ENCODE results near the gene AP5Z1. TPM values are rescaled to one million over a fixed set of nuclear protein-coding genes. Genes with fewer than 3 reads are reported as not detected.
A peak's percentile ranks its signal among the peaks of the same experiment; 100 is the strongest.

The AP5Z1 gene
- total RNA-seq, 1 experiment from 2014 or later, result 70.7 TPM

DNA sequence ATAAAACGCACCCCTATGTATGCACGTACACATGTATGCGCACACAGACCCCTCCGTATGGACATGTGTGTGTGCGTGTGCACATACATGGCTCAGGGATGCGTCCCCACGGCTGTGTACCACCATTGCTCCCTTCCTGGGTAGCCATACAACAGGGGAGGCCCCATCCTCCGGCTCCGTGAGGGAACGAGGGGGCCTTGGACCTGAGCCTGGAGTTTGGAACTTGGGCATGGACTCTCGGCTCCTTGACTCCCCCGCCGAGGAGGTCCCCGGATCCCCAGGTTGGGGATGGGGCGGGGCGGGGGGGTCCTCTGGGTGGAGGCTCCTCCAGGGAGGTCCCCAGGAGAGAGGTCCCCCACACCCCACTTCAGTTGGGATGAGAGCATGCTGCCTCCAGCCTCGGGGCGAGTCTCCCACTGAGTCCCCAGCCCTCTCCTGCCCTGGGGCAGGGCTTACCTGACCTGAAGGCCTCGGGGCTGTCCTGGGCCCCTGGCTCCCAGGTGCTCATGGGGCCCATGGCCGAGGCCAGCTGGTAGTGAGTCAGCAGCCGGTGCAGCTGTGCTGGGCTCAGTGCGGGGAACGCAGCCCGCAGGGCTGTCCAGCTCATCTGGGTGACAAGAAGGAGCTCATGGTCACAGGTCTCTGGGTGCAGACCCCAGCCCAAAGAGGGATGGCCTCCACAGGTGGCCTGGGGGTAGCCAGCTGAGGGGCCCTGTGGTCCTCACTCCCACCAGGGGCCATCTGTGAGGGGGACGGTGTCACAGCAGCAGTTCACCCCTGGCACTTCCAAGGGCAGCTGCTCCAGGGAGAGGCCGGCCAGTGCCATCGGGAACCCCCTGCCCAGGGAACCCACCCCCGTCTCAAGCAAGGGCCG is 29.9 kb downstream of the AP5Z1 start:
- Mint-ChIP-seq H3K27ac (ENCODE audit: unreplicated experiment) (no peak overlapping the region), H3K4me1 (ENCODE audit: low read depth, unreplicated experiment) (no peaks in the 10 kb centered on the region), H3K27me3 (ENCODE audit: unreplicated experiment) (peaks cover 35% of the 10 kb centered on the region), H3K36me3 (ENCODE audit: insufficient read depth, unreplicated experiment) (peaks cover 9% of the 10 kb centered on the region), H3K9me3 (ENCODE audit: low read depth, unreplicated experiment) (no peaks in the 10 kb centered on the region), H3K4me3 (ENCODE audit: low read depth, unreplicated experiment) (no peak overlapping the region)
- CTCF ChIA-PET, result interaction anchor here (0.6 to 1.5 kb wide), 4 partner anchors 9 to 30 kb away, joined by 3 to 4 read pairs (median 3); partner anchors contain the start of gene AP5Z1
- DNase-seq, result peak; percentile 27
- TF ChIP-seq, protein P1, sequence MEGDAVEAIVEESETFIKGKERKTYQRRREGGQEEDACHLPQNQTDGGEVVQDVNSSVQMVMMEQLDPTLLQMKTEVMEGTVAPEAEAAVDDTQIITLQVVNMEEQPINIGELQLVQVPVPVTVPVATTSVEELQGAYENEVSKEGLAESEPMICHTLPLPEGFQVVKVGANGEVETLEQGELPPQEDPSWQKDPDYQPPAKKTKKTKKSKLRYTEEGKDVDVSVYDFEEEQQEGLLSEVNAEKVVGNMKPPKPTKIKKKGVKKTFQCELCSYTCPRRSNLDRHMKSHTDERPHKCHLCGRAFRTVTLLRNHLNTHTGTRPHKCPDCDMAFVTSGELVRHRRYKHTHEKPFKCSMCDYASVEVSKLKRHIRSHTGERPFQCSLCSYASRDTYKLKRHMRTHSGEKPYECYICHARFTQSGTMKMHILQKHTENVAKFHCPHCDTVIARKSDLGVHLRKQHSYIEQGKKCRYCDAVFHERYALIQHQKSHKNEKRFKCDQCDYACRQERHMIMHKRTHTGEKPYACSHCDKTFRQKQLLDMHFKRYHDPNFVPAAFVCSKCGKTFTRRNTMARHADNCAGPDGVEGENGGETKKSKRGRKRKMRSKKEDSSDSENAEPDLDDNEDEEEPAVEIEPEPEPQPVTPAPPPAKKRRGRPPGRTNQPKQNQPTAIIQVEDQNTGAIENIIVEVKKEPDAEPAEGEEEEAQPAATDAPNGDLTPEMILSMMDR (IDR thresholded peaks at IDR 0.05; ENCODE audit: unreplicated experiment), result no peak
- intact Hi-C loops (cut with micrococcal nuclease; ENCODE audit: unreplicated experiment), result no loop called here
- BruUV-seq (replicated peaks), result no TSS peak

GRCh38 chr7:4805984-4806300 is 30.5 kb downstream of the AP5Z1 start:
- intact Hi-C loops (cut with micrococcal nuclease; ENCODE audit: unreplicated experiment), result no loop called here

GRCh38 chr7:4806983-4807597 is 31.7 kb downstream of the AP5Z1 start:
- no peaks in the 10 kb centered on the region for H3K9me3 Mint-ChIP-seq (ENCODE audit: low read depth, unreplicated experiment)
- H3K27ac Mint-ChIP-seq (ENCODE audit: unreplicated experiment), result no peak overlapping the region
- CTCF ChIA-PET, result no interaction called here
- intact Hi-C loops (cut with micrococcal nuclease; ENCODE audit: unreplicated experiment), result no loop called here
- TF ChIP-seq, protein P1 (IDR thresholded peaks at IDR 0.05; ENCODE audit: unreplicated experiment), result no peak
- peaks cover 36% of the 10 kb centered on the region for H3K27me3 Mint-ChIP-seq (ENCODE audit: unreplicated experiment)
- H3K4me3 Mint-ChIP-seq (ENCODE audit: low read depth, unreplicated experiment), result no peak overlapping the region
- no peaks in the 10 kb centered on the region for H3K36me3 Mint-ChIP-seq (ENCODE audit: insufficient read depth, unreplicated experiment)
- no peak for DNase-seq
- no TSS peak for BruUV-seq (replicated peaks)
- no peaks in the 10 kb centered on the region for H3K4me1 Mint-ChIP-seq (ENCODE audit: low read depth, unreplicated experiment)

More at GRCh38 chr7:4805984-4806300, 30.5 kb downstream of the AP5Z1 start:
- CTCF ChIA-PET, result interaction anchor here (0.6 to 1.5 kb wide), 3 partner anchors 11 to 139 kb away, joined by 3 to 7 read pairs (median 4); no protein-coding TSS in a partner anchor
- peaks cover 6% of the 10 kb centered on the region for H3K36me3 Mint-ChIP-seq (ENCODE audit: insufficient read depth, unreplicated experiment)
- TF ChIP-seq, protein P1 (IDR thresholded peaks at IDR 0.05; ENCODE audit: unreplicated experiment), result no peak
- no peak for DNase-seq
- H3K27me3 Mint-ChIP-seq (ENCODE audit: unreplicated experiment), result peaks cover 35% of the 10 kb centered on the region
- H3K4me3 Mint-ChIP-seq (ENCODE audit: low read depth, unreplicated experiment), result no peak overlapping the region
- H3K9me3 Mint-ChIP-seq (ENCODE audit: low read depth, unreplicated experiment), result no peaks in the 10 kb centered on the region
- H3K27ac Mint-ChIP-seq (ENCODE audit: unreplicated experiment), result no peak overlapping the region
- H3K4me1 Mint-ChIP-seq (ENCODE audit: low read depth, unreplicated experiment), result no peaks in the 10 kb centered on the region
- BruUV-seq (replicated peaks), result no TSS peak

DNA sequence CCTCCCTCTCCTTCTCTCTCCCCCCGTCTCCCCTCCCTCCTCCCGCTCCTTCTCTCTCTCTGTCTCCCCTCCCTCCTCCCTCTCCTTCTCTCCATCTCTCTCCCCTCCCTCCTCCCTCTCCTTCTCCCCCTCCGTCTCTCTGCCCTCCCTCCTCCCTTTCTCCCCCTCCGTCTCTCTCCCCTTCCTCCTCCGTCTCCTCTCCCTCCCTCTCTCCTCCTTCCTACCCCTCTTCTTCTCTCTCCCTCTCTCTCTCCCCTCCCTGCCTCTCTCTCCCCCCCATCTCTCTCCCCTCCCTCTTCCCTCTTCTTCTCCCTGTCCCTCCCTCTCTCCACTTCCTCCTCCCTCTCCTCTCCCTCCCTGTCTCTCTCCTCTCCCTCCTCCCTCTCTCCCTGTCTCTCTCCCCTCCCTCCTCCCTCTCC is 32.2 kb downstream of the AP5Z1 start:
- no TSS peak for BruUV-seq (replicated peaks)
- intact Hi-C loops (cut with micrococcal nuclease; ENCODE audit: unreplicated experiment), result no loop called here
- DNase-seq, result no peak
- Mint-ChIP-seq H3K27ac (ENCODE audit: unreplicated experiment) (no peak overlapping the region), H3K9me3 (ENCODE audit: low read depth, unreplicated experiment) (no peaks in the 10 kb centered on the region), H3K36me3 (ENCODE audit: insufficient read depth, unreplicated experiment) (no peaks in the 10 kb centered on the region), H3K27me3 (ENCODE audit: unreplicated experiment) (peaks cover 41% of the 10 kb centered on the region), H3K4me3 (ENCODE audit: low read depth, unreplicated experiment) (no peak overlapping the region), H3K4me1 (ENCODE audit: low read depth, unreplicated experiment) (no peaks in the 10 kb centered on the region)
- TF ChIP-seq, protein P1 (IDR thresholded peaks at IDR 0.05; ENCODE audit: unreplicated experiment), result no peak
- CTCF ChIA-PET, result interaction anchor here (0.7 kb wide), 1 partner anchor 309 kb away, joined by 6 read pairs; no protein-coding TSS in a partner anchor
